Osteocyte (in vitro differentiated cells): Measurements from ENCODE around the gene CAMKMT. TPM values are rescaled to one million over a fixed set of nuclear protein-coding genes. Genes with fewer than 3 reads are reported as not detected.

Experiments
- DNase-seq: peaks from one replicate; pipeline ENCODE4 v3.0.0; 2021; ENCODE audit warnings: mixed read lengths; ENCODE audit not compliant: unreplicated experiment; ENCODE audit errors: extremely low spot score
- H3K27ac Mint-ChIP-seq: one replicate; pipeline ENCODE4 v1.8.0; 2021; ENCODE audit warnings: mild to moderate bottlenecking, mixed read lengths; ENCODE audit not compliant: unreplicated experiment
- H3K27me3 Mint-ChIP-seq: one replicate; pipeline ENCODE4 v1.8.0; 2021; ENCODE audit warnings: mixed read lengths; ENCODE audit not compliant: unreplicated experiment
- H3K36me3 Mint-ChIP-seq: one replicate; pipeline ENCODE4 v1.8.0; 2021; ENCODE audit warnings: mixed read lengths; ENCODE audit not compliant: unreplicated experiment
- H3K4me1 Mint-ChIP-seq: one replicate; pipeline ENCODE4 v1.8.0; 2021; ENCODE audit warnings: mixed read lengths; ENCODE audit not compliant: unreplicated experiment
- H3K4me3 Mint-ChIP-seq: one replicate; pipeline ENCODE4 v1.8.0; 2021; ENCODE audit warnings: mild to moderate bottlenecking, moderate library complexity, mixed read lengths; ENCODE audit not compliant: unreplicated experiment
- H3K9me3 Mint-ChIP-seq: one replicate; pipeline ENCODE4 v1.8.0; 2021; ENCODE audit warnings: mixed read lengths; ENCODE audit not compliant: unreplicated experiment
- CTCF ChIP-seq: fragments of 200-600 bp; sonication (generic); IDR thresholded peaks from 2 replicates; pipeline ENCODE4 v1.5.0; 2021; ENCODE audit warnings: antibody characterized with exemption, mild to moderate bottlenecking, moderate library complexity
- total RNA-seq: library from RNA; stranded (reverse); gene quantifications from 2 replicates; pipeline ENCODE4 v1.2.1, GENCODE V29; 2021

CAMKMT gene
- total RNA-seq, 1 donor from 2014 or later: 10.9 TPM

GRCh38 chr2:44799754-44800153, 438.0 kb downstream of the CAMKMT start:
- H3K4me1 Mint-ChIP-seq: peaks cover 15% of the 10 kb centered on the region
- H3K4me3 Mint-ChIP-seq: no peak overlapping the region
- no peak for DNase-seq
- no peak overlapping the region for H3K27ac Mint-ChIP-seq
- peaks cover 76% of the 10 kb centered on the region for H3K27me3 Mint-ChIP-seq
- H3K36me3 Mint-ChIP-seq: no peaks in the 10 kb centered on the region
- no peak for TF ChIP-seq CTCF
- H3K9me3 Mint-ChIP-seq: no peaks in the 10 kb centered on the region

- Mint-ChIP-seq H3K36me3 (no peaks in the 10 kb centered on the region), H3K4me1 (peaks cover 17% of the 10 kb centered on the region), H3K9me3 (no peaks in the 10 kb centered on the region), H3K4me3 (no peak overlapping the region), H3K27me3 (peaks cover 82% of the 10 kb centered on the region), H3K27ac (no peak overlapping the region)
- no peak for DNase-seq
- TF ChIP-seq CTCF: no peak
These were observed 439.6 kb downstream of the CAMKMT start for GRCh38 chr2:44801289-44801840.

GRCh38 chr2:44801841-44802776, 440.4 kb downstream of the CAMKMT start:
- Mint-ChIP-seq H3K4me3 (peak overlapping the region; percentile 38), H3K9me3 (no peaks in the 10 kb centered on the region), H3K36me3 (no peaks in the 10 kb centered on the region), H3K27me3 (peaks cover 89% of the 10 kb centered on the region), H3K27ac (no peak overlapping the region), H3K4me1 (peaks cover 17% of the 10 kb centered on the region)
- TF ChIP-seq CTCF: no peak
- no peak for DNase-seq

GRCh38 chr2:44802777-44803424, 441.2 kb downstream of the CAMKMT start:
- Mint-ChIP-seq H3K27ac (no peak overlapping the region), H3K36me3 (no peaks in the 10 kb centered on the region), H3K4me3 (no peak overlapping the region), H3K4me1 (peaks cover 17% of the 10 kb centered on the region), H3K27me3 (peaks cover 88% of the 10 kb centered on the region), H3K9me3 (no peaks in the 10 kb centered on the region)
- no peak for DNase-seq
- TF ChIP-seq CTCF: no peak
